ENCODE measurements around the gene ZNF469.

DNA sequence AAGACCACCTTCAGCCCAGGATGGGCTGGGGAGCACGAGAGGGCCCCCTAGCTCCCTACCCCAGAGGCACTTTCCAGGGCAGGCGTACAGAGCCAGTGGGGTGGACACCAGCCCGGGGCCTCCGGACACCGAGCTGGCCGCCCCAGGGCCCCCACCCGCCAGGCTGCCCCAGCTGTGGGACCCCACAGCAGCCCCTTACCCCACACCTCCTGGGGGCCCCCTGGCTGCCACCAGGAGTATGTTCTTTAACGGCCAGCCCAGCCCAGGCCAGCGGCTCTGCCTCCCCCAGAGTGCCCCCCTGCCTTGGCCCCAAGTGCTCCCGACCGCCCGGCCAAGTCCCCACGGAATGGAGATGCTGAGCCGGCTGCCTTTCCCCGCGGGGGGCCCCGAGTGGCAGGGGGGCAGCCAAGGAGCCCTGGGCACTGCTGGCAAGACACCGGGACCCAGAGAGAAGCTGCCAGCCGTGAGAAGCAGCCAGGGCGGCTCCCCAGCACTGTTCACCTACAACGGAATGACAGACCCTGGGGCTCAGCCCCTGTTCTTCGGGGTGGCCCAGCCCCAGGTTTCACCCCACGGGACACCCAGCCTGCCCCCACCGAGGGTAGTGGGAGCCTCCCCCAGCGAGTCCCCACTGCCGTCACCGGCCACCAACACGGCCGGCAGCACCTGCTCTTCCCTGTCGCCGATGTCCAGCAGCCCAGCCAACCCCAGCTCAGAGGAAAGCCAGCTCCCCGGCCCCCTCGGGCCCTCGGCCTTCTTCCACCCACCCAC, 46.0 kb downstream of the ZNF469 start:
- TF ChIP-seq, protein P1, sequence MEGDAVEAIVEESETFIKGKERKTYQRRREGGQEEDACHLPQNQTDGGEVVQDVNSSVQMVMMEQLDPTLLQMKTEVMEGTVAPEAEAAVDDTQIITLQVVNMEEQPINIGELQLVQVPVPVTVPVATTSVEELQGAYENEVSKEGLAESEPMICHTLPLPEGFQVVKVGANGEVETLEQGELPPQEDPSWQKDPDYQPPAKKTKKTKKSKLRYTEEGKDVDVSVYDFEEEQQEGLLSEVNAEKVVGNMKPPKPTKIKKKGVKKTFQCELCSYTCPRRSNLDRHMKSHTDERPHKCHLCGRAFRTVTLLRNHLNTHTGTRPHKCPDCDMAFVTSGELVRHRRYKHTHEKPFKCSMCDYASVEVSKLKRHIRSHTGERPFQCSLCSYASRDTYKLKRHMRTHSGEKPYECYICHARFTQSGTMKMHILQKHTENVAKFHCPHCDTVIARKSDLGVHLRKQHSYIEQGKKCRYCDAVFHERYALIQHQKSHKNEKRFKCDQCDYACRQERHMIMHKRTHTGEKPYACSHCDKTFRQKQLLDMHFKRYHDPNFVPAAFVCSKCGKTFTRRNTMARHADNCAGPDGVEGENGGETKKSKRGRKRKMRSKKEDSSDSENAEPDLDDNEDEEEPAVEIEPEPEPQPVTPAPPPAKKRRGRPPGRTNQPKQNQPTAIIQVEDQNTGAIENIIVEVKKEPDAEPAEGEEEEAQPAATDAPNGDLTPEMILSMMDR (IDR thresholded peaks at IDR 0.05), result no peak
- TF ChIP-seq POLR2A (IDR thresholded peaks at IDR 0.05), result no peak

Measured in lower leg skin (tissue), 3 donors.